LNCAP (cell line): ENCODE results near the gene OSBP.

ENCODE experiments used
- CTCF ChIP-seq: fragments of 450-650 bp; IDR thresholded peaks from 2 replicates; pipeline ENCODE4 v1.5.1; 2017; ENCODE audit warnings: mild to moderate bottlenecking

OSBP gene

DNA sequence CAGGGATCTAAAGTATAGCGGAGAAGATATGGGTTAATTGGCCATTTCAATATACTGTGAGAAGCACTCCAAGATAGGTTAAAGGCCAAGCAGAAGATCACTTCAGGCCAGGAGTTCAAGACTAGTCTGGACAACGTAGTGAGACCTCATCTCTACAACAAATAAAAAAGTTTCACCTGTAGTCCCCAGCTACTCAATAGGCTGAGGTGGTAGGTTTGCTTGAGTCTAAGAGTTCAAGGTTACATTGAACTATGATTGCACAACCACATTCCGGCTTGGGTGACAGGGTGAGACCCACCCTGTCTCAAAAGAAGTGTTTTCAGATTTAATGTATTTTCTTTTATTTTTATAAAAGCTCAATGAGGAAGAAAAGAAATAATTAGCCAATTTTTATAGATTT is 27.8 kb upstream of the OSBP start:
- no peak for TF ChIP-seq CTCF

DNA sequence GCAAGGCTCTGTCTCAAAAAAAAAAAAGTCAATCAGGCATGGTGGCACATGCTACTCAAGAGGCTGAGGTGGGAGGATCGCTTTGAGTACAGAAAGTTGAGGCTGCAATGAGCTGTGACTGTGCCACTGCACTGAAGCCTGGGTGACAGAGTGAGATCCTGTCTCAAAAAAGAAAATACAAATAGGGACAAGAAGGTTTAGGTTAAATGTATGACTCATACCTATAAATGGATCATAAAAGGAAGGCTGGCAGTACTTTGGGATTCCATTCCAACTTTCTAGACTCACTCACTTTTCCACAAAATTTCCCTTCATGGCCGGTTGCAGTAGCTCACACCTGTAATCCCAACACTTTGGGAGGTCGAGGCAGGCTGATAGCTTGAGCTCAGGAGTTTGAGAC is 25.6 kb upstream of the OSBP start:
- no peak for TF ChIP-seq CTCF

- no peak for TF ChIP-seq CTCF
Observed at GRCh38 chr11:59630493-59630892, 14.9 kb upstream of the OSBP start.

GRCh38 chr11:59629996-59630395 is 14.4 kb upstream of the OSBP start:
- TF ChIP-seq CTCF, result no peak

- no peak for TF ChIP-seq CTCF
Observed at GRCh38 chr11:59625703-59626102, 10.1 kb upstream of the OSBP start.

DNA sequence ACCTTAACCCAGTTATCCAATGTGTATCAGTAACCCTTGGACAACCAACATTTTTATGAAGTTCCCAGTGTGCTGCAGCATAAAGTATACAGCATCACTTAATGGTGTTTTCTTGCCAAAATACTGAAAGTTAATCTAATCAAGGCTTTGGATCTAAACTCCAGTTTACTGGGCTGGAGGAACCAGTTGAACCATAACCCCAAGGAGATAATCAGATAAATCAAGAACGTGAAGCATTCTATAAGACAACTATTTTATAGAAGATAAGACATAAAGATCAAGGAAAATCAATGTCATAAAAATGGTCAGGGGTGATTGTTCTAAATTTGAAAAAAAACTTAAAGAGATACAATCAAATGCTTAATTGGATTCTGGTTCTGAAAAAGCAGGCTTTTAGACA is 2.3 kb upstream of the OSBP start:
- no peak for TF ChIP-seq CTCF

GRCh38 chr11:59616396-59616982 is 915 bp upstream of the OSBP start:
- no peak for TF ChIP-seq CTCF

- TF ChIP-seq CTCF, result peak; percentile 9; the same call in 1 of the 2 replicates
Observed at GRCh38 chr11:59615120-59615636, 396 bp downstream of the OSBP start.
